GM12875 (cell line): ENCODE measurements around the gene SYTL5.

Experiments used
- H3K4me3 ChIP-seq: one replicate; pipeline ENCODE4 v1.5.1; 2011; ENCODE audit warnings: low read depth, low read length, control low read depth
- TF ChIP-seq, protein P1 (sequence below): IDR thresholded peaks from 2 replicates; pipeline ENCODE4 v1.5.1; 2011; ENCODE audit warnings: low read depth, mild to moderate bottlenecking, control low read depth, inconsistent platforms, low read length, moderate library complexity, borderline replicate concordance; ENCODE audit not compliant: insufficient read depth

SYTL5 gene

DNA sequence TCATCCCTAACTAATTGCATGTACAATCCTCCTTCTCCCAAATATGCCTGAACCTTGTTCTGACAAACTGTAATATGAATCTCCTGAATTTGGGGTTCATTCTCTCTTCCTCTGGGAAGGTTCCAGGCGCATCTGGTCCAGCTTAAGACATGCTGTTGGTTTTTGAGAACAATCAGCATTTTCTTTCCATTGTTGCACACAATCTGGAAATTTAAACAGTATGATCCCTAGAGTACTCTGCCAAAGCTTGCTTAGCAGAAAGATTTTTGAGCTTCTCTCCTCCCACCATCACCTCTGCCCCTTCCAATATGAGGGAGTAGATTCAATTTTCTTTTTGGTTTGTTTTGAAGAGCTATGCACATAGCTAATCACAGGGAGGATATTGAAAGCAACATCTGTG lies 164.2 kb downstream of the SYTL5 start:
- TF ChIP-seq, protein P1, sequence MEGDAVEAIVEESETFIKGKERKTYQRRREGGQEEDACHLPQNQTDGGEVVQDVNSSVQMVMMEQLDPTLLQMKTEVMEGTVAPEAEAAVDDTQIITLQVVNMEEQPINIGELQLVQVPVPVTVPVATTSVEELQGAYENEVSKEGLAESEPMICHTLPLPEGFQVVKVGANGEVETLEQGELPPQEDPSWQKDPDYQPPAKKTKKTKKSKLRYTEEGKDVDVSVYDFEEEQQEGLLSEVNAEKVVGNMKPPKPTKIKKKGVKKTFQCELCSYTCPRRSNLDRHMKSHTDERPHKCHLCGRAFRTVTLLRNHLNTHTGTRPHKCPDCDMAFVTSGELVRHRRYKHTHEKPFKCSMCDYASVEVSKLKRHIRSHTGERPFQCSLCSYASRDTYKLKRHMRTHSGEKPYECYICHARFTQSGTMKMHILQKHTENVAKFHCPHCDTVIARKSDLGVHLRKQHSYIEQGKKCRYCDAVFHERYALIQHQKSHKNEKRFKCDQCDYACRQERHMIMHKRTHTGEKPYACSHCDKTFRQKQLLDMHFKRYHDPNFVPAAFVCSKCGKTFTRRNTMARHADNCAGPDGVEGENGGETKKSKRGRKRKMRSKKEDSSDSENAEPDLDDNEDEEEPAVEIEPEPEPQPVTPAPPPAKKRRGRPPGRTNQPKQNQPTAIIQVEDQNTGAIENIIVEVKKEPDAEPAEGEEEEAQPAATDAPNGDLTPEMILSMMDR = no peak

DNA sequence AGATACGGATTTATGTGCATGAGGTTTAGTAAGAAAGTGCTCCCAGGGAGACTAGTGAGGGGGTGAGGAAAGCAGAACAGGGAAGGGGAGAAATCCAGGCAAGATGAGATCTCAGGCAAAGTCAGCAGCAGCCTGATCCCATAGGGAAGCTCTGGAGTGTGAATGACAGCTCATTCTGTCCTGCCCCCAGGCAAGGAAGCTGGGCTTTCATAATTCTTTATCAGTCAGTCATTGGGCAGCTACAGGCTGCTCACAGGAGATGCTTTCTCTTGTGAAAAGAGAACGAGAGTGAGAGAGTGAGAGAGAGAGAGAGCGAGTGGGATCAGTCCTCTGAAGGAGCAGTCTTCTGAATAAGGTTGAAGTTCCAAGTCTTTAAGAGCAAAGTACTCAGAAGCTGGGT lies 166.2 kb downstream of the SYTL5 start:
- H3K4me3 ChIP-seq = no peak overlapping the region
- TF ChIP-seq, protein P1 = no peak

More for the DNA sequence above, 164.2 kb downstream of the SYTL5 start:
- H3K4me3 ChIP-seq = no peak overlapping the region

GRCh38 chrX:38175139-38175538 lies 168.8 kb downstream of the SYTL5 start:
- H3K4me3 ChIP-seq = no peak overlapping the region
- TF ChIP-seq, protein P1 = peak; percentile 63

- TF ChIP-seq, protein P1 = no peak
- no peak overlapping the region for H3K4me3 ChIP-seq
These were observed 172.0 kb downstream of the SYTL5 start for GRCh38 chrX:38178396-38178795.
